ENCODE results near the gene UNC5CL.

The UNC5CL gene

DNA sequence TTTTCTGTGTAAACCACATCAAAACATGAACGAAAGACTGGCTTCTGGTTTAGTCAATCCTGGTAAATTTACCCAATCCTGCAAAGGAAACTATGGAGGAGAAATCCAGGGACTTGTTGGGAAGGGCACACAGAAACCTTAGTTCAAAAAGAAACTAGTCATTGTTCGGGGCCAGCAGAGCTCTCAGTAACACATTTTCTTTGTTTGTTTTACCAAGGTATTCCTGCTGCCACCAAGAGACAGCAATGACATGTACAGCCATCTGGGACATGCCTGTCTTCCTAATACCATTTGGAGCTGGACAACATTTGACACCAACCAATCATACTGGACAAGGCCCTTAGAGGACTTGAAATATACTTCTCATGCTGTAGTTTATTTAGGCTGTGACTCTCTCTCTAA, 24.9 kb upstream of the UNC5CL start:
- no peak for DNase-seq

DNA sequence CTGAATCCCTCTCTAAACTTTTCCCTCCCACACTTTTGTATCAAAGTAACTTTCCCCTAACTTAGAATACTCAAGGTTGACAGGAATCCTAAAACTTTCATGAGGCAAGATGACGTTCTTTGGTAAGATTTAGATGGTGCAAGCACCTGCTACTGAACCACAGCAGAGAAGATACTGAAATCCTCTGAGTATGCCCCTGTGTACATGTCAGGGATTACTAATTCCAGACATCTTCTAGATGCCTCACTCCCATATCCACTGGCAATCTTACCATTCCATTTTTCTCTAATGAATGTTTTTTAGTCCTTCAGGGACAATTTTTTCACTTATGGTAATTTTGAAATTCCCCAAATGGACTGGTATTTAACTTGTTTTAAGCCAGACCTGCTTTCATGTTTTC, 23.0 kb upstream of the UNC5CL start:
- DNase-seq: no peak

DNA sequence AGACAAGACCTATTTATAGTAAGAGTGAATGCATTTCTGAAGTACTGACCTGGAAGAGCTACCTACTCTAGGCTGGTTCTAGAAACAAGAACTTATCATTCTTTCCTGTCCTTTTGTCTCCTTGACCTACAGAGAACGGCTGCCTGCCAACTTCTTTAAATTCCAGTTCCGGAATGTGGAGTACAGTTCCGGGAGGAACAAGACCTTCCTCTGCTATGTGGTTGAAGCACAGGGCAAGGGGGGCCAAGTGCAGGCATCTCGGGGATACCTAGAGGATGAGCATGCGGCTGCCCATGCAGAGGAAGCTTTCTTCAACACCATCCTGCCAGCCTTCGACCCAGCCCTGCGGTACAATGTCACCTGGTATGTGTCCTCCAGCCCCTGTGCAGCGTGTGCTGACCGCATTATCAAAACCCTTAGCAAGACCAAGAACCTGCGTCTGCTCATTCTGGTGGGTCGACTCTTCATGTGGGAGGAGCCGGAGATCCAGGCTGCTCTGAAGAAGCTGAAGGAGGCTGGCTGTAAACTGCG, 22.2 kb upstream of the UNC5CL start:
- DNase-seq: no peak

DNA sequence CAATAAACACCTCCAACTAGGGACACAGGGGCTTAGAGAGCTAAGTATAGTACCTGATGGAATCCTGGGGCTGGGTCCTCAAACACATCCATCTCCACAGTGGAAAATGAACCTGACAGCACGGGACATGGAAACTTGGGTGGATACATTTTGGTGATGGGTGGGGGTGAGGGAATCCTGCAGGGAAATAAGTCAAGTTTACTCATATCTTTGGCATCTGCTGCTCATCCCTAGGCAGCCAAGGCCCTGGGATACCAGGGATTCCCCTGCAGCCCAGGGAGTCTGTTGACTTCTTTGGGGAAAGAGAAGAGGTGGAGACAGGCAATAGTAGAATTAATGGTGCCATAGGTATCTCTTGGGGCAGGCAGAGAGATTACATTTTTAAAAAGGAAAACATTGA, 20.5 kb upstream of the UNC5CL start:
- DNase-seq: peak; percentile 50

DNA sequence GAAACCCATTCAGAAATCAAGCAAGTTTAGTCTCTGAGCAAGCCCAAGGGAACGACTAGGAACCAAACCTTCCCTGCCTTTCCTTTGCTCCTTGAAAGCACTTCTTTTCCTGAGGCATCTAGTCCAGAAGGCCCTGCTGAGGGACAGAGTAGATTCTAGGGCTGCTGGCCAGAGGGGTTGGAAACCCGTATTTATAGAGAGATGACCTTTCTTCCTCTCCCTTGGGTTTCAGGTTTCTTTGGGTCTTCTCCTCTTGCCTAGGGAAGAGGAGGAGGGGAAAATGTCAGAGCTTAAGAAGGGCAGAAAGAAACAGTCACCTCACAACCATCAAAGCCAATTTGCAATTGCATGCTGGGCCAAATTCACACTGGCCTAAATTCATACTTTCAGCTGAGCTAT, 19.8 kb upstream of the UNC5CL start:
- no peak for DNase-seq

DNA sequence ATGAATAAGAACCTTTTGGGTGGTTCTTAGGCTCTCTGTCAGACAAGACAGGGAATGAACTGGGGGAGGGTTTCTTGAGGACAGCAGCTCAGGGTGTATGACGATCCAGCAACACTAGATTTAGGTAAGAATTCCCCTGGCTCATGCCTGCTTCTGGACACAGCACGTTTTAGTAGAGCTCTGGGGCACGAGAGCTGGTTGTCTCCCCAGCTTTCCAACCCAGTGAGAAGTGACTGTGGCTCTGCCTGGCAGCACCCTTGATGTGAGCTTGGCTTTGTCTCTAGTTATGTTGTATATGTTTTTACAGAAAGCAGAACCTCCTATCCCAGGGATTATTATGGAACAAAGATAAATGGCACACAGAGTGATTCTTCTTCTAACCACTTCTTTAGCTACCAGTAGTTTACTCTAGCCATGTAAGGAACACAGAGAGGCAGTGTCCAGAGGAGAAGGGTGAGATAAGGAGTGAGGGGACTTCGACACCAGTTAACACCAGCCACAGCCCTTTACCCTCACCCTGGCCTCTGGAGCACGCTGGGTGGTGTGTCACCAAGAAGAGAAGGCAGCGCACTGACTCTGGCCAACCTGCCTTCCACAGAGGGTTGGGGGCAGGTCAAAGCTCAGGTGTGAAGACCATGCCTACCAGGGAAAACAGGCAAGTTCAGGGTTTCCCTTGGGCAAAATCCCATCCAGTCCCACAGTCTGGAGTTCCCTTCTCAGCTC, 17.9 kb upstream of the UNC5CL start:
- no peak for DNase-seq

DNA sequence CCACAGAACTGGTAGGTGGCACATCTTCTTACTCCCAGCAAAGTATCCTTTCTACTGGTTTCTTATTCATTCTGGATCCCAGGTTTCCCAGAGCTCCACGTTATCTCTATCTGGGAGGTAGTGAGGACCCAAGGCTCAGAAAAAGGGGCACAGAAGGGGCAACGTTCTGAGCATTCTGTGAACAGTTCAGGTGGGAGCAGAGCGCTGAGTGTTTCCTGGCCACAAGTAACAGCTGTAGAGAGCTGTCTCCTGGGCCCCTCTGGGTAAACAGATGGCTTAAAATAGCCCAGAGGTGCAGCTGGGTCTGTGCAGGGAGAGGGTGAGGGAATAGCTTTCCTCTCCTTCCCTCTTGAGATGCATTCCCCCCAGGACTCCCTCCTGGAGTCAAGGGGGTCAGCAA, 16.1 kb upstream of the UNC5CL start:
- DNase-seq: no peak

DNA sequence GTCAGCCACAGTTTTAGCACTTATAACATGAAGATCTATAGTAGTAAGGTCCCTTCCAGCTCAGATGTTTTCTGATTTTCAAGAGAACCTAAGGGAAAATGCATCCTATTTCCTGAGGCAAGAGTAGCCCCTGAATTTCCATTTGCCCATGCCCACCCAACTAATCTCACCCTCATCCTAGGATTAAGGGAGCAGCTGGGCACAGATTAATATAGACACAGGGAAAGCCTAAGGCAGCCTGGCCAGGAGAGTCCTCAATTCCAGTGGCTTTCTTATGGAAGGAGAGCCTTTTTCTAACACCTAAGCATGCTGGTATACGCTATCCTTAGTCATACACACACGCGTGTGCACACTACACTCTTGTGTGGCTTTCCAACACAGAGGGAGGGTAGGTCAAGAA, 15.5 kb upstream of the UNC5CL start:
- DNase-seq: no peak

DNA sequence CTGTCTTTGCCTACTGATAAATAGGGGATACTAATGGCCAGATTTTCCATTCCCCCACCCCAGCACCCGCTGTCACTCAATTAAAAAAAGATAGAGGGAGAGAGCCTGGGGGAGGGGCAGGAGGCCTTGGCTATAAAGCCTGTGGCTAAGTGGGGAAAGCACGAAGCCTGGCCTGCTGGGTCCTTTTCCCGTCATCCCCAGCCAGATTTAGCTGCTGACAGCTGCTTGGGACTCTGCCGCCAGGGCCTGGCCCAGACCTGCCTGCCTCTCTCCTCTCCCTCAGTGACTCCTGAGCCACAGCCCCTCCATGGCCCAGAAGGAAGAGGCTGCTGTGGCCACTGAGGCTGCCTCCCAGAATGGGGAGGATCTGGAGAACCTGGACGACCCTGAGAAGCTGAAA, 14.0 kb upstream of the UNC5CL start, which contains the start of gene APOBEC2:
Gene APOBEC2, plus strand, starts transcription at position 162 of the 400 bp plus-strand sequence. Its CDS starts 146 bp downstream, at position 308.
- DNase-seq: no peak

DNA sequence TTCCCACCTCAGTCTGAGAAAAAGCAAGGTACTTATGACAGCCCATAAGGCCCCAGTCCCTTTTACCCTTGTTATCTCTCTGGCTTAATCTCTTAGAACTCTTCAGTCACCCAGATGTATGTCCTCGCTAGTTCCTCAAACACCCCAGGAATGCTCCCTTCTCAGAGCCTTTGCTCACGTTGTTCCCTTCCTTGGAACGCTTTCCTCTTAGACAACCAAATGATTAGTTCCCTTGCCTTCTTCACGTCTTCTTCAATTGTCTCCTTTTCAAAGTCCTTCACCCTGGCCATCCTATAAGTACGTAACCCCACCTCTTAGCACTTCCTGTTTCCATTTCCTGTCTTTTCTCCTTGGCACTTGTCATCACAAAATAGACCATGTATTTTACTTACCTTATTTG, 12.9 kb upstream of the UNC5CL start:
- DNase-seq: no peak

DNA sequence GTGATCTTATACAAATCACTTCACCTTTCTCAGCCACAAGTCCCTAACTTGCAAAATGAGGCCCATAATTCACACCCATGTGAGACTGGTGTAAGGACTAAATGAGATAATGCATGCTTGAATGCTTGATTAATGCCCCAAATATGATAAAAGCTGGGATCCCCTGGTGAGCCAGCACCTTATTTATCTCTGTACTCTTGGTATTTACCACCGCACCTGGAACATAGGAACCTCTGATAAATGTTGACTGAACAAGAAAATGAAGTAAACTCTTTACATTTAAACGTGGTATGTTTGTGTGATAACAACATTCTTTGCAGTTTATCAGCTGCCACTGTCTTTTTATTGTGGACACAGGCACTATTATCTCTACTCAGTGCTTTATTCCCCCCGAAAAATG, 11.5 kb upstream of the UNC5CL start:
- no peak for DNase-seq

DNA sequence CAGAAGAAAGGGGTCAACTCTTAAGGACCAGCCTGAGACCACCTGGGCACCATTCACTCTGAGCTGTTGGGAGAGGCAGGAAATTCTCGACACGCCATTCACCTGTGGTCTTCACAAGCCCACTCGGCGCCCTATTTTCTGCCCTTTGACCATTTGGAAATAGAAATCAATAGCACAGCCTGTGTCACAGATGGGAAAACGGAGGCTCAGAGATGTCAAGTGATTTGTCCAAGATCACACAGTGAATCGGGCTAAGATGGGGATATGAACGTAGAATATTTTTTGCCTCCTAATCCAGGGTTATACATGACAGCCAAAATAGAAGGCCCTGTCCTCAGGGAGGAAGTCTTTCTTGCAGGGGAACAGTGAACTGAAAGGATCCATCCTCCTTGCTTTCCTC, 10.9 kb upstream of the UNC5CL start:
- DNase-seq: no peak

DNA sequence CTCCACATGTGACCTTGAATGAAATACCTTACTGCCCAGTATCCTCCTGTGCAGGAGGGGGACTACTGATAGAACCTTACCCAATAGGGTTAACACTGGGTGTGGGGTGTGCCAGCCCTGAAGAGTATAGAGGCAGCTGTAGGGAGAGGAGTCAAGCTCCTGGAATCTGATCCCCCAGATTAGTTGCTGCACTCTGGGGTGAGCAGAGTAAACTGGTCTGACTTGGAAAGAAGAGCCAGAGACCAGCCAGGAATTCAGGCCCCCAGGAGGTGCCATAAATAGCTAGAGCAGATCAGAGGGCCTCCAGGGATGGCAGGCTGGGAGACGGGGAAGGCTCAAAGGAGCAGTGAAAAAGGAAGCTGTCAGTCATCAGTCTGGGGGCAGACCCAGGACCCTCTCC, 10.5 kb upstream of the UNC5CL start:
- DNase-seq: peak; percentile 14

DNA sequence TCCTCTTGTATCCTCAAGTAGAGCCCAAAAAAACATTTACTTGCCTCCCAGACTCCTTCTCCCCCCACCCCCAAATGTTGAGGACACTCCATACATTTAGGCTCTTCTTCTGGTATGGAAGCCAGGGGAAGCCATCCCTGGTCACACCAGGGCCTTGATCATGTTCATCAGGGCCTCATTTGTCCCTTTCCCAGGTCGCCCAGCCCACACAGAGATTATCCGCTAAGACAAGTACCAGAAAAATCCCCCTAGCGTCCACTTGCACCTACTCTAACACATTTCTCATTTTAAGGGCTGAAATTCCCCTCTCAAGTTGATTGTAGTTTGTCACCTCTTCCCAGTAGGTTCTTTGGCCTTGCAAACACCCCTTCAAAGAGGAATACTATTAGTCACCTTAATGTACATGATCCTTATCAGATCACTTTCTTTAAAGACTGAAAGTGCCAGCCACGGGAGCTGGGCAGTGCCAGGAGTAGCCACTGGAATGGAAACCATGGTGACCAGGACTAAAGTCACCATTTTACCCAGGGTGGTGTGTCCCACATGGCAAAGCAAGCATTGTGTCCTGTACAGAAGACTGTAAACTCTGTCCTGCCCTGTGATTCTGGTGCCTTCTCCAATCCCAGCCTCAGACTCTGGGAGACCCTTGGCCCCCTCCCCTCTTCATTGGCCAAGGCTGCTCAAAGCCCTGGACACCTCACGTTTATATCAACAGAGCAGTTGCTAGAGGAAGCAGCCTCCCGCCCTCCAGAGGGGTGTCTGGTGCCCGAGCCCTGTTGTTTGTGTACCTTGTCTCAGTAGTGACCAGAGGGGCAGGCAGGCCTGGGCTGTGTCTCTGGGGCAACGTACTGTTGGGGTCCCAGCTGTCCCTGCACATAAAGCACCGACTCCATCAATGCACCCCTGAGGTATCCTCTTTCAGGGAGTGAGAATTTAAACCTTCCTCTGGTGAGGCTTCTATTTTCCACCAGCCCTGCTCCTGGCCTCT, 9.0 kb upstream of the UNC5CL start:
- DNase-seq: no peak

DNA sequence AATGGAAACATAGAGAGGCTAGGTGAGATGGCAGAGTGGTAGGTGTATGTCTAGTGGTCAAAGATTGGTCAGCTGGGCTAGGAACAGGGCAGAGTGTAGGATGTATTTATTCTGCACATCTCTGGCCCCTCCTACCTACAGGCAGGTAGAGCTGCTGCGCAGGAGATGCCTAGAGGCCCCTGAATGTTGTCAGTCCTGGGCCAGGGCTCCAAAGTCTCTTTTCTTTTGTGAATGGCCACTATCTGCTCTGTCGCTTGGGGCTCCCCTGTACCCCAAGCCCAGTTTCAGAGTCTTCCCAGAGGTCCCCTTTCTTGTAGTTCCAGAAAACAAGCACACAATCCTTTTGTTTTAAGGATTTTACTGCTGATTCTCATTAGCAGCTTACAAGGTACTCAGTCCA, 8.3 kb upstream of the UNC5CL start:
- DNase-seq: no peak

DNA sequence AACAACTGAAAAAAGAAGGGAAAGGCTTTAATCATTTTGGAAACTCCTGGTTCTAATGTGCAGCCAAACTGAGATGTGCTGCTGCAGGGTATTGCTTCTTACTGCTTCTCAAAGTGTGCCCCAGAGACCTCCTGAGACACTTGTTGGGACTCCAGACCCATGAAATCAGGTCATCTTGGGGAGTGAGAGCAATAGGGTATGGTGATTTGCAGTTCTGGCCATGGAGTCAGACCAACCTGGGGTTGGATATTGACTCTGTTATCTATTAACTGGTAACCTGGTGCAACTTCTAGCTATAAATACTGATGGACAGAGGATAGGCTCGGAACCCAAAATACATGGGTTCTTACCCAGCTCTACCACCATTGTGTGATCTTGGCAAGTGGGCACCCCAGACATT, 7.1 kb upstream of the UNC5CL start:
- no peak for DNase-seq

DNA sequence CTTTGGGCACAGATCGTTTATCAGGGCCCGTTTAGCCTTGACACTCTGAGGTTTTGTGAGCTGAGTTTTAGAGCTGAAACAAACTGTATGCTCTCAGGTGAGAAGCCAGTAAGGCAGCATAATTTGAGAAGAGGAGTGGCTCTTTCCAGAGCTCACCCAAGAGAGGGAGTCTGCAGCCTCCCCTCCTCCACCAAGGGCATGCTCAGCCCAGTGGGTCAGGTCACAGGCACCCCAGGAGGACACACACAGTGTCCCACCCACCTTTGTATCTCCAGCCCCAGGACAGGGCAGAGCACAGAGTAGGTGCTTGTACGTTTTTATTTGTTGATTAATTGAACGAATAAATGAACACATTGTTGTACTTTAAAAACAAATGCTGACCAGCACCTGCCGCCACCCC, 6.6 kb upstream of the UNC5CL start:
- DNase-seq: no peak

DNA sequence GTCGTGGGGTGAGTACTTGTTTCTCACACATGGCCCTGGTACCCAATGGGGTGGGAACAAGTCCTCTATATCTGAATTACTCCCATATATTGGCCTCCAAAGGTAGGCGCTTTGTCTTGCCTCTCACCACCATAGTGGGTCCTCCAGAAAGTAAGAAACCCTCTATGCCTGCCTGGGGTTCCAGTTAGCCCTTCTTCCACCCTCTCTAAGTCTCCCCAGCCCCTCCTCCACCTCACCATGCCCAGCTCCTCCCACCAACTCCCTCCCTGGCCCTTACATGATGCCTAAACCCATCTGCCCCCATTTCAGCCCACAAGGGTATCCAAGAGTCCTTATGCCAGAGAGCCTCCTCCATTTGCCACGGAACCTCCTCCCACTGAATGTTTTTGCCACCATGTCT, 4.1 kb upstream of the UNC5CL start:
- no peak for DNase-seq

DNA sequence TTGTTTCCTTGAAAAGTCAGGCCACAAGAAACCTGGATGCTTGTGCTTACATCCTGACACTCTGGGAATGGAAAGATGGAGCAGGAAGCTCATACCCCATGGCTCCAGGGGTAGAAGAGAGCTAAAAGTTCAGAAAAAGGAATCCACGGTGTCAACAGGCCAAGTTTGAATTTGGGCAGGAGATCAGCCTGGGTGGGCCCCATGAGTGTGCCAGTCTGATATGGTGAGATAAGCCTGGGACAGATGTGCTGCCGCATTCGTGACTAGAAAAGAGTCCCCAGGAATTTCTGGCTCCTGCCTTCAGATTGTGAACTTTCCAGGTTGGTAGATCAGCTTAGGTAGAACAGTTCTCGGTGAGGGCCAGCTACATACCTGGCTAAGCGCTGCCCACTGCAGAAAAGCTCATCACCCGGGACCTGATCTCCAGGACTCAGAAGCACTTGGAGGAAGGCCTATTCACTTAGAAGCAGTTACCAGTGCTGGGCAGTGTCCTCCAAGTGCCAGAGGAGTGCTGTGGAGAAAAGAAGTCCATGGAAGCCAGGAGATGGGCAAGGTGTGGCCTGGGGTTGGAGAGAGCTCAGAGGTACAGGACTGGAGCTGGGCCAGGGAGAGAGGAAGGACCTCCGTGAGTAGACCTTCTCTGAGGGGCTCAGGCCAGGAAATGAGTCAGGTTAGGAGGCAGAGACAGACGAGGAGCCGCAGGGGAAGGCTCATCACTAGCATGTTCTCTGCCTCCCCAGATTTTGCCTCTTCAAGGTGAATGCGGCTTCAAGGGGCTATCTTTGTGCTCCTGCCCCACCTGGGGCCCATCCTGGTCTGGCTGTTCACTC, 3.4 kb upstream of the UNC5CL start, which contains the start of gene TSPO2:
Gene TSPO2, plus strand, starts transcription at position 242 of the 830 bp plus-strand sequence. Its CDS starts 519 bp downstream, at position 761.
- no peak for DNase-seq

DNA sequence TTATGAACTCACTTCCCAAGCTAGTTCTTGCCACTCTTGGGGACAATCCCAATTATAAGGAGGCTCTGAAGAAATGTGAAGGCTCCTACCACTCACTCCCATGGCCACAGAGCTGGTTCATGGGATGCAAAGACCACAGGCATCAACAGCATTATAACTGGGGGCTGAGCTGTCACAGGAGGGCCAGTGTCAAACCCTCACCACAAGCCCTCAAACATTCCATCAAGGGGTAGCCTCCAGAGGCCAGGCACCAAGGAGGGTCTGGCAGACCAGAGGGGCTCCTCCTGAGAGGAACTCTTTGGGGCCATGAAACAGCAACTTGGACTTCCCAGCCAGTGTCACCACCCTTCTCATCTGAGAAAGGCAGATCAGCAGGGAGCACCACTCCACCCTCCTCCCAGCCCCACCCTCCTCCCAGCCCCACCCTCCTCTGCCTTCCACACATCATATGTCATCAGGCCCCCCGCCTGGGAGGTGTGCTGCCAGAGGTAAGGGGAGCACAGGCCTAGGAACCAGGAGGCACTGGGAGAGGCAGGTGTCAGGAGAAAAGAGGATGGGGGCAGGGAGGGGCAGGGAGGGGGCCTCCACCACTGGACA, 2.0 kb upstream of the UNC5CL start:
- no peak for DNase-seq

DNA sequence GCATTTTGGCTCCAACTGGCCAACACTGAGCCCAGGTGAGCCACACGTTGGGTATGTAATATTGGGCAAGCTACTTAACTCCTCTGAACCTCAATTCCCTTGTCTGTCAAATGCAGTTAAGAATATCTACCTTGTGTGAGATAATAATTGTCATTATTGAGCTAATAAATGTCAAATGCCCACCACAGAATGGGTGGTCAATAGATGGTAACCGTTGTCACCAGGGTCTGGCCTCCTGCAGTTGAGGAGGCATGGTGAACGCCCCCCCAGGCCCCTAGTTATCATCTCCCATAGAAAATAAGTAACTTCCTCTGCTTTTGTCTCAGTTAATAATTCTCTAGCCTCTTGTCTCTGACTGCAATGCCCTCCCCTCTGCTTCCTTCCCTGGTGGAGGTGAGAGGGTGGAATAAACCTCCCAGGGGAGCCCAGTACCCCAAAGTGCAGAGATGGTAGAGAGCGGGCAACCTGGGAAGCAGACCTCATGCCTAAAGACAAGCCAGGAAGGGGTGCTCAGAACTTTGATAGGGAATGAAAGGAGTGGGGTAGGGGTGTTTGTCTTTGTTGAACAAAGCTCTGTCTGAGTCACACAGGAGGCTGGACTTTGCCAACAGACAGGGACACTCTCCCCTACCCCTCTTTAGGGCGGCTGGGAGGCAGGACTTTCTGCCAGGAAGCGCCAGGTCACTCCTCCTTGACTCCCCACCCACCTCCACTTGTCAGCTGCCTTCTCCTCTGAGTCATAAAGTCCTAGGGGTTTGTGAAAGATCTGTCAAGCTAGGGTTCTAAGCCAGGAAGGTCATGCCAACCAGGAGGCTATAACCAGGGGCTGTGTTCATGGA, 1.3 kb upstream of the UNC5CL start:
- no peak for DNase-seq
